Sigmoid colon (tissue), 4 donors: ENCODE data around the gene OTOGL.

Experiments
- CTCF ChIP-seq, 4 experiments: fragments of 450-650 bp in 3 of 4; fragments of 200-600 bp in 1 of 4; IDR thresholded peaks; one replicate each; pipeline ENCODE4 v1.5.1; 2016 to 2019; ENCODE audit warnings: antibody characterized with exemption in 4 of 4, mild to moderate bottlenecking in 3 of 4, moderate library complexity in 2 of 4
- POLR2A ChIP-seq, 2 donors: fragments of 450-650 bp; IDR thresholded peaks; one replicate each; pipeline ENCODE4 v1.6.1; 2016; ENCODE audit warnings: antibody characterized with exemption in 2 of 2, mild to moderate bottlenecking in 2 of 2, moderate library complexity in 2 of 2
- POLR2AphosphoS5 ChIP-seq, 4 donors: sonication (generic); formaldehyde crosslinking; IDR thresholded peaks; one replicate each; pipeline ENCODE4 v1.6.1; 2017; ENCODE audit warnings: antibody characterized with exemption in 4 of 4

DNA sequence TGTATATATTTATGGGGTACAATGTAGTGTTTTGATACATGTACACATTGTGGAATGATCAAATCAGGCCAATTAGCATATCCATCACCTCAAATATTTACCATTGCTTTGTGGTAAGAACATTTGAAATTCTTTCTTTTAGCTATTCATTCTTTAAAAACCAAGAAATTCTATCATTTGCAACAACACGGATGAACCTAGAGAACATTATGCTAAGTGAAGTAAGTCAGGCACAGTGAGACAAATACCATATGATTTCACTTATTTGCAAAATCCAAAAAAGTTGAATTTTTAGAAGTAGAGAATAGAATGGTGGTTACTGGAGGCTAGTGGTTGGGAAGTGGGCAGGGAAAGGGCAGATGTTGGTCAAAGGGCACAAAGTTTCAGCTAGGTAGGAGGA is 215.4 kb downstream of the OTOGL start:
- TF ChIP-seq CTCF (IDR thresholded peaks at IDR 0.05) (no peak), POLR2A (IDR thresholded peaks at IDR 0.05) (no peak), POLR2AphosphoS5 (IDR thresholded peaks at IDR 0.05) (no peak)
